Kidney epithelial cell (primary cell): ENCODE measurements around the gene GAS7. TPM values are rescaled to one million over a fixed set of nuclear protein-coding genes. Genes with fewer than 3 reads are reported as not detected.
A peak's percentile ranks its signal among the peaks of the same experiment; 100 is the strongest.

Experiments used
- DNase-seq: peaks from one replicate; pipeline ENCODE4 v3.0.0-alpha.2; 2010; ENCODE audit warnings: low read depth
- H3K27me3 ChIP-seq: 2 replicates; pipeline ENCODE4 v1.6.0; 2011; ENCODE audit warnings: low read length; ENCODE audit not compliant: control insufficient read depth, insufficient read depth
- H3K36me3 ChIP-seq: 2 replicates; pipeline ENCODE4 v1.5.1; 2011; ENCODE audit warnings: low read length; ENCODE audit not compliant: control insufficient read depth, insufficient read depth
- H3K4me3 ChIP-seq: 2 replicates; pipeline ENCODE4 v1.5.1; 2011; ENCODE audit warnings: low read depth, mild to moderate bottlenecking, control low read depth, low read length
- total RNA-seq: library from RNA; depleted of rRNA; stranded (reverse); fragments of >200 nt; gene quantifications from 2 replicates; pipeline ENCODE4 v1.2.3, GENCODE V29; 2015
- TF ChIP-seq, protein P1 (sequence below): IDR thresholded peaks from 2 replicates; pipeline ENCODE4 v1.5.1; 2011; ENCODE audit warnings: mild to moderate bottlenecking, moderate library complexity, low read length, control low read depth, inconsistent platforms; ENCODE audit not compliant: insufficient read depth, poor library complexity, severe bottlenecking

The GAS7 gene
- total RNA-seq, 1 donor from 2014 or later = 3.6 TPM

DNA sequence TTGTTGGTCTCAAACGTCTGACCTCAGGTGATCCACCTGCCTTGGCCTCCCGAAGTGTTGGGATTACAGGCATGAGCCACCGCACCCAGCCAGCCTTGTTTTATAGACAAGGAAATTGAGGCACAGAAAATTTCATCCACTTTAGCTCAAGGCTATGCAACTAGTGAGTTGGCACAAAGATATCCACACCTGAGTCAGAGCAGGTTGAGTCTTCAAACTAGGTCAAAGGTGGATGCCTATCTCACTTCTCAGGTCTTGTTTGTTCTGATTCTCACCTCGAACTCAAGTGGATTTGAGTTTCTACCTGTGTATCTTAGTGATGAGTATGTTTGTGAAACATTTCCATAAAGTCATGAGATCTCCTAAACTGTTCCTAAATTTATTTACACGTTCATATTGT lies 35.6 kb upstream of the GAS7 start:
- no peaks in the 10 kb centered on the region for H3K36me3 ChIP-seq
- no peaks in the 10 kb centered on the region for H3K27me3 ChIP-seq
- no peak for DNase-seq
- H3K4me3 ChIP-seq = no peak overlapping the region
- TF ChIP-seq, protein P1, sequence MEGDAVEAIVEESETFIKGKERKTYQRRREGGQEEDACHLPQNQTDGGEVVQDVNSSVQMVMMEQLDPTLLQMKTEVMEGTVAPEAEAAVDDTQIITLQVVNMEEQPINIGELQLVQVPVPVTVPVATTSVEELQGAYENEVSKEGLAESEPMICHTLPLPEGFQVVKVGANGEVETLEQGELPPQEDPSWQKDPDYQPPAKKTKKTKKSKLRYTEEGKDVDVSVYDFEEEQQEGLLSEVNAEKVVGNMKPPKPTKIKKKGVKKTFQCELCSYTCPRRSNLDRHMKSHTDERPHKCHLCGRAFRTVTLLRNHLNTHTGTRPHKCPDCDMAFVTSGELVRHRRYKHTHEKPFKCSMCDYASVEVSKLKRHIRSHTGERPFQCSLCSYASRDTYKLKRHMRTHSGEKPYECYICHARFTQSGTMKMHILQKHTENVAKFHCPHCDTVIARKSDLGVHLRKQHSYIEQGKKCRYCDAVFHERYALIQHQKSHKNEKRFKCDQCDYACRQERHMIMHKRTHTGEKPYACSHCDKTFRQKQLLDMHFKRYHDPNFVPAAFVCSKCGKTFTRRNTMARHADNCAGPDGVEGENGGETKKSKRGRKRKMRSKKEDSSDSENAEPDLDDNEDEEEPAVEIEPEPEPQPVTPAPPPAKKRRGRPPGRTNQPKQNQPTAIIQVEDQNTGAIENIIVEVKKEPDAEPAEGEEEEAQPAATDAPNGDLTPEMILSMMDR = no peak

DNA sequence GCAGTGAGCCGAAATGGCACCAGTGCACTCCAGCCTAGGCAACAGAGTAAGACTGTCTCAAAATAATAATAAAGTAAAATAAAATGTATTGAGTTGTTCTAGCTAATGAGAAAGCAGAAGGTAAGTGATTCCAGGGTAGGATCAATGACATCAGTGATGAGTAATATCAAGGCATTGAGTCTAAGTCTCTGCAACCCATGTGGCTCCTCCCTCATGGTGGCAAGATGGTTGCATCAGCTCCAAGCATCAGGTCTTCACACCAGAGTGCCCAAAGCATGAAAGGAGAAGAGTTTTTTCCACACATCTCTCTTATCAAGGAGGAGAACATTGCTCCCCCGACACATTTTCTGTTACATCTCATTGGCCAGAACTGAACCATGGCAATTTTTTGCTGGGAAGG lies 34.8 kb upstream of the GAS7 start:
- H3K36me3 ChIP-seq = no peaks in the 10 kb centered on the region
- DNase-seq = no peak
- TF ChIP-seq, protein P1 = no peak
- no peaks in the 10 kb centered on the region for H3K27me3 ChIP-seq
- no peak overlapping the region for H3K4me3 ChIP-seq

DNA sequence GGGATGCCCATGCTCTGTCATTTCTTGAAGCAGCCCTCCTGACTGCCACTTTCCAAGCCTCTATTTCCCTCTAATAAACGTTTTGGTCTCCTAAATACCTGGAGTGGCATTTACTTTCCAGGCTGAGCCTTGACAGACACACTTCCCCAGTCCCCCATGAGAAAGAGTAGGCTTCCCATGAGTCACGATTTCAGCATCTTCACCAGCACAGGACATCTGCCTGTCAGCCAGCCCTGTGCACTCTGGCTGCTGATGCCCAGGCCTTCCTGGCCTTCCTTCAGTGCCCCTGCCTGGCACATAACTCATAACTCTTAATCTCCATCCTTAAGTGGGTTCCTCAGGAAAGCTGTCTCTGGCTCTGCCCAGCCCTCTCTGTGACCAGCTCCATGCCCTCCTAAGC lies 30.8 kb upstream of the GAS7 start:
- no peaks in the 10 kb centered on the region for H3K36me3 ChIP-seq
- H3K27me3 ChIP-seq = no peaks in the 10 kb centered on the region
- no peak overlapping the region for H3K4me3 ChIP-seq
- DNase-seq = no peak
- TF ChIP-seq, protein P1 = no peak

DNA sequence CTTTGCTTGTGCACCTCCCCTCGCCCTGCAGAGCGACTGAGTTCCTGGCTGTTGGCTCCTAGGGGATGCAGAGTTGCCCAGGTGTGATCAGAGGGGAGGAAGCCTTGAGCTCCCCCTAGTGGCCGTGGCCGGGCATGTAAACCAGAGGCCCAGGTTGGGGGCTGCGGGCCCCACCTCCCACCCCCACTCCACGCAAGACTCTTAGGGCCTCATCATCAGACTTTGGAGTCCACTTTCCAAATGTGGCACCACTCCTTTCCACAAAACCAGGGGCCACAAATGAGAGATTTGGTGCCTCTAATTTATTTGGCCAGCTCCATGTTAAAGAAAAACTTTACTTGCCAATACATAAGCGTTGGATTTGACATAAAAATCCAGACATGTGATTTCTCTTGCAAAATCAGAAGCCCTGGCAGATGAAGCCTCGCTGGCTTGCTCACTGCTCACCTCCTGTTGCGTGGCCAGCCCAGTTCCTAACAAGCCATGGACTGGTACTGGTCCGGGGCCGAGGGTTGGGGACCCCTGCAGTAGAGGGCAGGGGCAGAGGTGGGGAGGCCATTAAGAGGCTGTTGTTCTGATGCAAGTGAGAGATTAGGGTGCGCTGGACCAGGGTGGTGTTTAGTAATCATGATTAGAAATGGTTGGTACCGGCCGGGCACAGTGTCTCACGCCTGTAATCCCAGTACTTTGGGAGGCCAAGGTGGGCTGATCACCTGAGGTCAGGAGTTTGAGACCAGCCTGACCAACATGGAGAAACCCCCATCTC lies 28.7 kb upstream of the GAS7 start:
- Histone ChIP-seq H3K27me3 (no peaks in the 10 kb centered on the region), H3K36me3 (no peaks in the 10 kb centered on the region), H3K4me3 (no peak overlapping the region)
- TF ChIP-seq, protein P1 = peak; percentile 85
- no peak for DNase-seq

DNA sequence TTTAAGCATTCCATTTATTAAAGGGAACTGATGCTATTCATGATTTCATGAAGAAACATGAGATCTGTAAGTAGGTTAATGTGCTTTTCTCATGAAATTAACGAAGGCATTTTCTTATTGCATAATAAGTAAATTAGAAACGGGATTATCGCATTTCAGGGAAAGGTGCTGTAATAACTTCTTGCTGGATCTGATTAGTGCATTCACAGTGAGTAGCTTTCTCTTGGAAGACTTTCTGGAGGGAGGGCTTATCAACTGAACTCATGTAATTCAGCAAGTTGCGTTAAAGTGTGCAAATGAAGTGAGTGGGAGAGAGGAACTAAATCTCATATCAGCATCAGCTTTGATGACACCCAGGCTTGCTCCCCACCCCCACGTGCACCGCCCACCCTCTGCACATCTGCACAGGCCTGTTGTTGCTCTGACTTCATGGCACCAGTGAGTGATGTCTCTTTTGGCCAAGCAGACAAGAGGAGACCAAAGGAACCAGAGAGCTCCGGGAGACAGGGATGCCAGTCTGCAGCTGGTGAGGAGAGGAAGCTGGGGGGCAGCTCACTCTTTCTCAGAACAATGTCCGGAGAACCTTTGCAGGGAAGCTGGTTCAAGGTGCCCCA lies 26.3 kb upstream of the GAS7 start:
- DNase-seq = no peak
- Histone ChIP-seq H3K4me3 (no peak overlapping the region), H3K27me3 (no peaks in the 10 kb centered on the region), H3K36me3 (no peaks in the 10 kb centered on the region)
- TF ChIP-seq, protein P1 = no peak
